GM21515 (cell line): Measurements from ENCODE around the gene SFXN5.
"Not testable (repeated sequence)": the region's sequence is repeated elsewhere in the genome, so short reads cannot be mapped to it uniquely, and the experiment has no call there.

Experiments used
- ATAC-seq: cut with Tn5 transposase; IDR thresholded peaks from one replicate; pipeline ENCODE4 v1.9.1; 2021; ENCODE audit not compliant: unreplicated experiment

Gene SFXN5

GRCh38 chr2:72913486-72914205, 157.9 kb downstream of the SFXN5 start:
- ATAC-seq, result no peak

- ATAC-seq, result no peak
Measured at GRCh38 chr2:72911256-72911655, 160.3 kb downstream of the SFXN5 start.

DNA sequence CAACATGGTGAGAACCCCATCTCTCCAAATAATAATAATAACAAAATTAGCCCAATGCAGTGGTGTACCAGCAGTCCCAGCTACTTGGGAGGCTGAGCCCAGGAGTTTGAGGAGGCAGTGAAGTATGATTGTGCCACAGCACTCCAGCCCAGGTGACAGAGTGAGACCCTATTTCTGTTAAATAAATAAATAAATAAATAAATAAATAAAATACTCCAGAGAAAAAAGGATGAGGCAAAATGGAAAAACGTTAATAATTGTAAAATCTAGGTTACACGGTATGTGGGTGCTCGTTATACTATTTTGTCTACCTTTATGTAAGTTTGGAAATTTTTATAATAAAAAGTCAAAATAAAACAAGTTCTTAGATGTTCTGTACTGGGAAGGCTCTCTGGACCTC, 162.8 kb downstream of the SFXN5 start:
- ATAC-seq, result no peak

GRCh38 chr2:72907369-72907768, 164.1 kb downstream of the SFXN5 start:
- ATAC-seq, result not testable (repeated sequence)

- ATAC-seq, result no peak
Measured at GRCh38 chr2:72901426-72901825, 170.1 kb downstream of the SFXN5 start.

- no peak for ATAC-seq
Measured at GRCh38 chr2:72900191-72900825, 171.2 kb downstream of the SFXN5 start.

DNA sequence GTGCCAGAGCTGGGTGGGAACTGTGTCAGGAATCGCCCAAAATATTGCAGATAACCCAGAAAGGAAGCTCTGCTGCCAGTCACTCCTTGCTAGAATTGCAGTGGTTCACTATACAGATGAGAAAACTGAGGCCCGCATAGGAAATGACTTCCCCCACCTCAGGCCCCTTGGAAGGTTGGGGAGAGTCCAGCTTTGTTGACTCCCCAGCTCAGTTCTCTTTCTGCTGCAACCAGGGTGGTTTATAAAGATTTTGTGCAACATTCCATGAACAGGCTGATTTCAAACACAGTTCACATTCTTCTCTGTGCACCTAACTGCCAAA, 173.0 kb downstream of the SFXN5 start:
- ATAC-seq, result no peak

GRCh38 chr2:72897785-72898584, 173.5 kb downstream of the SFXN5 start:
- ATAC-seq, result no peak

DNA sequence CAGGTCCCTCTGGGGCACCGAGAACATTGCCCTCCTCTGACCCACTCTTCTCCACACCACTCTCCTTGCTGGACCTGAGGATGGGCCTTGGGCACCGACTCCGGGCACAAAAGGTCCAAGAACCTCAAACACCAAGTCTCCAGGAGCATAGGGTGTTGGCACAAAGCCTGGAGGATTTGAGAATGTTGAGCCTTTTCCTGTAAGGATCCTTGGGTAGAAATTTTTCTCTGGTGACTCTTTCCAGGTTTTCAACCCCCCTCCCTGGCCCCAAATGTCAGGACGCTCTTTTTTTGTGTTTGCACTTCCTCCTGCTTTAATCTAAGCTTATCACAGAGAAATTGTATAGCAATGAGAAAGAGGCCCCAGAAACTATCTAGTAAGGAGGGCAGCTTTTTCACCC, 175.1 kb downstream of the SFXN5 start:
- no peak for ATAC-seq

DNA sequence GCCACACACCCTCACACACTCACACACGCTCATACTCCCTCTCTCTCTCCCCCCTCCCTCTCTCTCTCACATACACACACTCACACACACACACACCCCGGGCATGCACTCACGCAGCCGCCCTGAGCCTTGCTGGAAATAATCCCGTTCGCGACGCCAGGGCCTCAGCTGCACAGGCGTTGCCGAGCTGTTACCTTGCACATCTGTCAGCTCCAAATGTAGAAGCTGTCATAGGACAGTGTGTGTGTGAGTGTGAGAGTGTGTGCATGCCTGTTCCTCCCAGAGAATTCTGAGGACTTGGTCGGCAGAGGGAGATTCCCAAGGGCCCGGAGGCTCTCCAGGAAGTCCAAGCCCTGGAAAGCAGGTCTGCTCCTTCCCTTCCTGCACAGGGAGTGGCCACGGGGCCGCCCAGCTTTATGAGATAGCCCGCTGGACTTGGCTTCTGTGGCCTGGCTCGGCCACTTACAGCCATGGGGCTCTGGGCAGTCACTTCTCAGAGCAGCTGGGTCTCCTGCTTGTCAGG, 175.7 kb downstream of the SFXN5 start:
- no peak for ATAC-seq

DNA sequence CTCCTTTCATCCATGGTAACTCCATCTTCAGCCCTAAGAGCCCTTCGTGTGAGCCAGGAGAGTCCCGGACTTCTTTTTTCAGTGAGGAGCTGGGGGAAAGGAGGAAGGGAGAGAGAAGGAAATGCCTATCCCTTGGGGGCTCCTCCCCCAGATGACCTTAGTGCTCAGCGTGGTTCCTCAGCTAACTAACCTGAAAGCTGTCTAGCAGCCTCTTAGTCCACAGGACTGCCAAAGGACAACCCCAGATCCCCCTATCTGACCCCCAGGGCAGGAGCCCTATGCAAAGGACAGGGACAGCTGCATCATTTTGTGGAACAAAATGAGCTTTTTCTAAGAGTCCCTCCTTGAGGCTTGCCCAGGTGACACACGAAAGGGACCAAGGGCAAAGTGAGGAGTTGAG, 176.4 kb downstream of the SFXN5 start:
- no peak for ATAC-seq

DNA sequence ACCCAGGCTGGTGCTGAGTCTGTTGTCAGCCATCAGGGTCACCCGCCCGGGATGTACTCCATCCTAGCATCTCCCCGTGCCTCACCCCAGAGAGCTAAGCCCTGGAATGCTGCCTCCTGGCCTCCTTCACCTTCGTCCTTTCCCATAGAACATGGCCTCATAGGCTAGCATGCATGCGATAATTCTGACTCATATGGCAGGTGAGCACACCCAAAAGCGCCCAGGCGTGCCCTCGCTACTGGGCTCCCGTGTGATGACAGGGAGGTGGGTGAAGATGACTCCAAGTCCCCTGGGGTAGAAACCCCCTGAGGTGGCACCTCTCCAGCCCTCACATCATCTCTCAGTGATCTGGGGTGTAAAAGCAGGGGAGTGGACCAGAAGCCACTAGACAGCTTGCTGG, 177.0 kb downstream of the SFXN5 start:
- ATAC-seq, result no peak

DNA sequence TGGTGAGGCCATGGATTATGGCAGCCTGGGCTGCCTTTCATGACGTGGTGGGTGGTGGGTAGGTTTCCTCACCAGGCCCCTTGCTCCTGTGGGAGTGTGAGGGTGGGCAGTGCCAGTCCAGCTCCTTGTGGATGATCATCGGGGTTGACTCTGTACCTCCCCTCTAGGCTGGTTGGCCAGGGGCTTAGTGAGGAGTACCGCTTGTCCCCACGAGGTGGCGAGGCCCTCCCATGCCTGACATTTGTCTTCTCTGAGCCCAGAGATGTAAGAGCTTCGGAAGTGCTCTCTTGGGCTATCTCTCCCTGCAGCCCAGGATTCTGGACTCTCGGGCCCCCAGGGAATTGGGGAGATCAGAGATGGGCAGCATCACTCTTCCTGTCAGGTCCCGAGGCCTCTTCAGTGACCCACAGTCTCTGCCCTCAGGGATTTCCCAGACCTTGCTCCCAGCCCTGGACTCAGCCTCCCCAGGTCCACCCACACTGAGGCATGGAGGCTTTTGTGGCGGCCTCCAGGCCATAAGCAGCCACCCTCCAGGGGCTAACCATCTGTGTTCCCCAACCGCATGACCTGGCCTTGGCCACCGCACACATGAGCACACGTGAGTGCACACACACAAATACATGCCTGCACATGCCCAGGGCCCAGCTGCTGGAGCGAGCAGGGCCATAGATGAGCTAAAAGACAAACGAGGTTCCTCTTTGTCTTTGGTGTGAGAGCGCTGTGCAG, 177.8 kb downstream of the SFXN5 start:
- peak; percentile 63 for ATAC-seq

- peak; percentile 60 for ATAC-seq
Measured at GRCh38 chr2:72892506-72893173, 178.9 kb downstream of the SFXN5 start.
